UCSD-AML1 (cell line): ENCODE results near the gene POLR3K.
"Not testable (repeated sequence)": the region's sequence is repeated elsewhere in the genome, so short reads cannot be mapped to it uniquely, and the experiment has no call there.

Experiments used
- DNase-seq: peaks from one replicate; lab custom pipeline; 2025; ENCODE audit not compliant: unreplicated experiment; lab: John Stamatoyannopoulos, UW

Gene POLR3K

GRCh38 chr16:47234-47633 lies 6.2 kb downstream of the POLR3K start:
- DNase-seq: no peak

- DNase-seq: not testable (repeated sequence)
Observed at GRCh38 chr16:46510-46909, 6.9 kb downstream of the POLR3K start.

GRCh38 chr16:45454-45853 lies 8.0 kb downstream of the POLR3K start:
- DNase-seq: no peak

- DNase-seq: no peak
Observed at GRCh38 chr16:44655-45054, 8.8 kb downstream of the POLR3K start.

GRCh38 chr16:43294-43693 lies 10.1 kb downstream of the POLR3K start:
- DNase-seq: no peak

- no peak for DNase-seq
Observed at GRCh38 chr16:42691-43090, 10.7 kb downstream of the POLR3K start.

GRCh38 chr16:42069-42457 lies 11.3 kb downstream of the POLR3K start:
- no peak for DNase-seq

GRCh38 chr16:41439-42068 lies 11.9 kb downstream of the POLR3K start:
- no peak for DNase-seq

GRCh38 chr16:38941-39892 lies 14.2 kb downstream of the POLR3K start:
- no peak for DNase-seq

- not testable (repeated sequence) for DNase-seq
Observed at GRCh38 chr16:38206-38605, 15.2 kb downstream of the POLR3K start.

- no peak for DNase-seq
Observed at GRCh38 chr16:37511-37910, 15.9 kb downstream of the POLR3K start.

GRCh38 chr16:36336-36984 lies 16.9 kb downstream of the POLR3K start:
- DNase-seq: no peak

- no peak for DNase-seq
Observed at GRCh38 chr16:35678-36305, 17.6 kb downstream of the POLR3K start.

- peak; percentile 52 for DNase-seq
Observed at GRCh38 chr16:35011-35677, 18.3 kb downstream of the POLR3K start.

- no peak for DNase-seq
Observed at GRCh38 chr16:34648-34987, 18.8 kb downstream of the POLR3K start.

- DNase-seq: no peak
Observed at GRCh38 chr16:33877-34647, 19.3 kb downstream of the POLR3K start.

GRCh38 chr16:33154-33876 lies 20.1 kb downstream of the POLR3K start:
- DNase-seq: not testable (repeated sequence)

- DNase-seq: not testable (repeated sequence)
Observed at GRCh38 chr16:30627-31026, 22.8 kb downstream of the POLR3K start.

- DNase-seq: not testable (repeated sequence)
Observed at GRCh38 chr16:25926-26348, 27.5 kb downstream of the POLR3K start.
